Stomach (tissue), 4 donors: ENCODE data around the gene B4GALNT3.

ENCODE experiments used
- CTCF ChIP-seq, 7 experiments: fragments of 450-650 bp in 4 of 7; fragments of 200-600 bp in 3 of 7; sonication (generic) in 3 of 7; IDR thresholded peaks; one replicate each; pipeline ENCODE4 v1.5.1; 2016 to 2019; ENCODE audit warnings: antibody characterized with exemption in 7 of 7, control low read depth in 2 of 7, mild to moderate bottlenecking in 1 of 7
- POLR2A ChIP-seq, 4 donors: fragments of 450-650 bp; IDR thresholded peaks; one replicate each; pipeline ENCODE4 v1.6.1; 2016; ENCODE audit warnings: antibody characterized with exemption in 4 of 4, control low read depth in 2 of 4, mild to moderate bottlenecking in 1 of 4, moderate library complexity in 1 of 4
- POLR2AphosphoS5 ChIP-seq, 3 donors: sonication (generic); formaldehyde crosslinking; IDR thresholded peaks; one replicate each; pipeline ENCODE4 v1.6.1; 2016; ENCODE audit warnings: antibody characterized with exemption in 3 of 3

- no peak for TF ChIP-seq CTCF (IDR thresholded peaks at IDR 0.05)
- TF ChIP-seq POLR2A (IDR thresholded peaks at IDR 0.05), result no peak
- no peak for TF ChIP-seq POLR2AphosphoS5 (IDR thresholded peaks at IDR 0.05)
Measured at GRCh38 chr12:508145-508544, 48.4 kb downstream of the B4GALNT3 start.
